ENCODE data around the gene TOM1. TPM values are rescaled to one million over a fixed set of nuclear protein-coding genes. Genes with fewer than 3 reads are reported as not detected.

The TOM1 gene
- total RNA-seq, 2 experiments from 2014 or later, result 16.2 to 20.0 TPM

- Mint-ChIP-seq H3K4me3 (no peak overlapping the region), H3K4me1 (ENCODE audit: low read depth) (peaks cover 13% of the 10 kb centered on the region), H3K9me3 (no peaks in the 10 kb centered on the region), H3K27ac (no peak overlapping the region), H3K36me3 (ENCODE audit: low read depth) (no peaks in the 10 kb centered on the region), H3K27me3 (no peaks in the 10 kb centered on the region)
- intact Hi-C loops (cut with micrococcal nuclease), result no loop called here
- CTCF ChIA-PET, result no interaction called here
- no peak for DNase-seq
- no peak for ATAC-seq
- POLR2A ChIA-PET, result interaction anchor here (1.0 kb wide), 1 partner anchor 18 kb away, joined by 4 read pairs; the partner anchor contains the start of gene TOM1
- TF ChIP-seq, protein P1, sequence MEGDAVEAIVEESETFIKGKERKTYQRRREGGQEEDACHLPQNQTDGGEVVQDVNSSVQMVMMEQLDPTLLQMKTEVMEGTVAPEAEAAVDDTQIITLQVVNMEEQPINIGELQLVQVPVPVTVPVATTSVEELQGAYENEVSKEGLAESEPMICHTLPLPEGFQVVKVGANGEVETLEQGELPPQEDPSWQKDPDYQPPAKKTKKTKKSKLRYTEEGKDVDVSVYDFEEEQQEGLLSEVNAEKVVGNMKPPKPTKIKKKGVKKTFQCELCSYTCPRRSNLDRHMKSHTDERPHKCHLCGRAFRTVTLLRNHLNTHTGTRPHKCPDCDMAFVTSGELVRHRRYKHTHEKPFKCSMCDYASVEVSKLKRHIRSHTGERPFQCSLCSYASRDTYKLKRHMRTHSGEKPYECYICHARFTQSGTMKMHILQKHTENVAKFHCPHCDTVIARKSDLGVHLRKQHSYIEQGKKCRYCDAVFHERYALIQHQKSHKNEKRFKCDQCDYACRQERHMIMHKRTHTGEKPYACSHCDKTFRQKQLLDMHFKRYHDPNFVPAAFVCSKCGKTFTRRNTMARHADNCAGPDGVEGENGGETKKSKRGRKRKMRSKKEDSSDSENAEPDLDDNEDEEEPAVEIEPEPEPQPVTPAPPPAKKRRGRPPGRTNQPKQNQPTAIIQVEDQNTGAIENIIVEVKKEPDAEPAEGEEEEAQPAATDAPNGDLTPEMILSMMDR (IDR thresholded peaks at IDR 0.05), result no peak
These were observed 18.1 kb downstream of the TOM1 start for GRCh38 chr22:35317680-35318290.

GRCh38 chr22:35318346-35319215 lies 18.9 kb downstream of the TOM1 start:
- no peaks in the 10 kb centered on the region for H3K9me3 Mint-ChIP-seq
- ChIA-PET POLR2A (no interaction called here), CTCF (no interaction called here)
- H3K4me1 Mint-ChIP-seq (ENCODE audit: low read depth), result peaks cover 8% of the 10 kb centered on the region
- TF ChIP-seq, protein P1 (IDR thresholded peaks at IDR 0.05), result no peak
- DNase-seq (no peak), ATAC-seq (no peak)
- no peaks in the 10 kb centered on the region for H3K27me3 Mint-ChIP-seq
- no peaks in the 10 kb centered on the region for H3K36me3 Mint-ChIP-seq (ENCODE audit: low read depth)
- no peak overlapping the region for H3K27ac Mint-ChIP-seq
- H3K4me3 Mint-ChIP-seq, result no peak overlapping the region
- intact Hi-C loops (cut with micrococcal nuclease), result no loop called here

DNA sequence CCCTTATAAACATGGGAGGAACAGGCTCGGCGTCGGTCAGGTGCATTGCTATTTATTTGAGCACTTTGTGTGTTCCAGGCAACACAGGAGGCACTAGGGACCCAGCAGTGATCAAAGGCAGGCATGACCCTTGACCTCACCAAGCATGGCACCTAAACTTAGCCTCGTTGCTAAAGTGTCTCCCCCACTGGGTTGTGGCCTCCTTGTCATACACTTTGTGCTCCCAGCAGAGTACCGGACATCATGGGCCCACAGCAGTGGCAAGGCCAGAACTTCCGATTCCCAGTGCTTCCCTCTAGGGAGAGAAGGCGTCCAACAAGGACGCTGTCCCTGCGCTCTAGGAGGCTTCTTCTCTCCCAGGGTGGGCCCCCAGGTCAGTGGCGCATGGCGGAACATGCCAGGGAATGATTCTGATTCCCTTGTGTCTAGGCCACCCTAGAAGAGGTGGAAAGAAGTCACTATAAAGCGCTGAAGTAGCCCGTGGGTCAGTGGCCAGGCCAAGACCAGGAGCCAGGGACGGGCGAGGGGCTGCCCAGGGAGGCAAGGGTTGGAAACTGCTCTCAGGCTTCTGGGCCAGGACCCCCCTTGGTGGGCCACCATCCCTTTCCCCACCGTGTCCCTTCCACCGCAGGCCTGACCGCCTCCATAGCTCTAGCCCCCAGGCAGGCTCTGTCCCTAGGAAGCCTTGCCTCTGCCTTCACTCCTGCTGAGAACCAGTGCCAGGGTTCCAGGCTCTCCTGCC lies 19.7 kb downstream of the TOM1 start:
- no peaks in the 10 kb centered on the region for H3K9me3 Mint-ChIP-seq
- intact Hi-C loops (cut with micrococcal nuclease), result no loop called here
- no peak overlapping the region for H3K4me3 Mint-ChIP-seq
- ATAC-seq, result no peak
- no peaks in the 10 kb centered on the region for H3K27me3 Mint-ChIP-seq
- DNase-seq, result no peak
- H3K36me3 Mint-ChIP-seq (ENCODE audit: low read depth), result no peaks in the 10 kb centered on the region
- peaks cover 5% of the 10 kb centered on the region for H3K4me1 Mint-ChIP-seq (ENCODE audit: low read depth)
- H3K27ac Mint-ChIP-seq, result no peak overlapping the region
- CTCF ChIA-PET, result no interaction called here
- TF ChIP-seq, protein P1 (IDR thresholded peaks at IDR 0.05), result no peak
- POLR2A ChIA-PET, result no interaction called here

DNA sequence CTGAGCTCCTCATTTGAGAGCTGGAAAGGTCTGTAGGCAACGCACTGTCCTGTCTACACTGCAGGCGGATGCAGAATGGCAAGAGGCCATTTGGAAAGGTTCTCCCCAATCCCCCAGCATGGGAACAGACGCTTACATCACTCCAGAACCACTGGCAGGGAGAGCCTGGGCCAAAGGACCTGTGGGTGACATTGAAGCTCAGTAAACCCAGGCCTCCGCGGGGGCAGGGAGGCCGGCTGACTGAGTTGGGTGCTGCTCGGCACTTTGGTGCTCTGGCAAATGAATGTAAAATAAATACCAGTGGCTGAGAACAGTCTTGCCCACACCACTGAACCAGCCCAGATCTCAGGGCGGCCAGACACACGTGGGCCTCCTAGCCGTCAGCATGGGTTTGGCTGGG lies 22.4 kb downstream of the TOM1 start:
- DNase-seq, result no peak
- CTCF ChIA-PET, result no interaction called here
- H3K27ac Mint-ChIP-seq, result no peak overlapping the region
- no peaks in the 10 kb centered on the region for H3K27me3 Mint-ChIP-seq
- intact Hi-C loops (cut with micrococcal nuclease), result no loop called here
- H3K36me3 Mint-ChIP-seq (ENCODE audit: low read depth), result peaks cover 5% of the 10 kb centered on the region
- TF ChIP-seq, protein P1 (IDR thresholded peaks at IDR 0.05), result no peak
- POLR2A ChIA-PET, result interaction anchor here (0.5 kb wide), 1 partner anchor 188 kb away, joined by 3 read pairs; no protein-coding TSS in a partner anchor
- no peak for ATAC-seq
- no peaks in the 10 kb centered on the region for H3K4me1 Mint-ChIP-seq (ENCODE audit: low read depth)
- H3K4me3 Mint-ChIP-seq, result no peak overlapping the region
- H3K9me3 Mint-ChIP-seq, result no peaks in the 10 kb centered on the region

All from activated CD8-positive, alpha-beta T cell treated with anti-CD3 and anti-CD28 coated beads for 36 hours (primary cell).